Naive thymus-derived CD8-positive, alpha-beta T cell (primary cell): ENCODE measurements around the gene HAAO. TPM values are rescaled to one million over a fixed set of nuclear protein-coding genes. Genes with fewer than 3 reads are reported as not detected.

Source experiments
- ATAC-seq, 2 donors: fragments of 150-1000 bp; cut with Tn5 transposase in 1 of 2; sonication (Bioruptor Pico), chemical (Tn5 transposase) in 1 of 2; 1 replicate in 1 of 2; 2 replicates in 1 of 2; pipeline ENCODE4 v1.10.0; 2021; ENCODE audit warnings: mild to moderate bottlenecking in 2 of 2, moderate library complexity in 2 of 2
- POLR2A ChIA-PET: fragments of 350-600 bp; sonication (Branson Sonifier 250); formaldehyde crosslinking; loops from one replicate; lab custom pipeline; 2021; ENCODE audit warnings: antibody characterized with exemption; lab: Charles Lee
- DNase-seq, 10 donors: peaks; one replicate each; pipeline versions ENCODE4 v3.0.0 to v3.0.0-alpha.2; 2020 to 2022
- H3K27ac Mint-ChIP-seq, 10 donors: one replicate each; pipeline ENCODE4 v1.8.0; 2020 to 2022; ENCODE audit warnings: mild to moderate bottlenecking in 10 of 10, mixed read lengths in 10 of 10, moderate library complexity in 4 of 10, inconsistent platforms in 1 of 10
- H3K27me3 Mint-ChIP-seq, 5 donors: one replicate each; pipeline ENCODE4 v1.8.0; 2021 to 2022; ENCODE audit warnings: mixed read lengths in 5 of 5
- H3K36me3 Mint-ChIP-seq, 3 donors: one replicate each; pipeline ENCODE4 v1.8.0; 2020 to 2022; ENCODE audit warnings: mixed read lengths in 3 of 3, mild to moderate bottlenecking in 2 of 3, inconsistent platforms in 1 of 3
- H3K4me1 Mint-ChIP-seq, 4 donors: one replicate each; pipeline ENCODE4 v1.8.0; 2021 to 2022; ENCODE audit warnings: mixed read lengths in 4 of 4
- H3K4me3 Mint-ChIP-seq, 10 donors: one replicate each; pipeline ENCODE4 v1.8.0; 2020 to 2022; ENCODE audit warnings: mild to moderate bottlenecking in 10 of 10, mixed read lengths in 10 of 10, moderate library complexity in 6 of 10, inconsistent platforms in 1 of 10
- H3K9me3 Mint-ChIP-seq, 9 donors: one replicate each; pipeline ENCODE4 v1.8.0; 2020 to 2022; ENCODE audit warnings: mixed read lengths in 9 of 9, mild to moderate bottlenecking in 3 of 9, inconsistent platforms in 1 of 9, moderate library complexity in 1 of 9
- polyA plus RNA-seq, 3 donors: library from polyadenylated mRNA; unstranded; fragments of 300-500 nt; fragmentation: Illumina TruSeq; gene quantifications; one replicate each; pipeline ENCODE4 v1.2.3, GENCODE V29; 2021
- total RNA-seq, 8 experiments: library from RNA in 2 of 8; stranded (reverse) in 2 of 8; gene quantifications; one replicate each; pipeline ENCODE4 v1.2.3 and lab custom pipeline; 2021 to 2026

Gene HAAO
- total and polyA plus RNA-seq, 5 experiments from 2014 or later, result 0.25 to 0.80 (median 0.47) TPM

GRCh38 chr2:42788882-42789281 lies 3.5 kb downstream of the HAAO start:
- ATAC-seq, result no peak
- Mint-ChIP-seq H3K27me3 (peaks cover 13 to 53% (median 23%) of the 10 kb centered on the region in 5 donors), H3K9me3 (peaks cover 0 to 2% (median 0%) of the 10 kb centered on the region in 9 donors), H3K4me3 (no peak overlapping the region), H3K36me3 (peaks cover 0 to 8% (median 3%) of the 10 kb centered on the region in 3 donors), H3K4me1 (peaks cover 20 to 25% (median 23%) of the 10 kb centered on the region in 4 donors), H3K27ac (peak overlapping the region in 2 of 10 donors; percentile 29 to 79)
- POLR2A ChIA-PET, result interaction anchor here (0.6 kb wide), 1 partner anchor 8 kb away, joined by 6 read pairs; no protein-coding TSS in a partner anchor
- no peak for DNase-seq

GRCh38 chr2:42788478-42788793 lies 3.9 kb downstream of the HAAO start:
- H3K36me3 Mint-ChIP-seq, result peaks cover 0 to 8% (median 3%) of the 10 kb centered on the region in 3 donors
- peaks cover 13 to 49% (median 20%) of the 10 kb centered on the region in 5 donors for H3K27me3 Mint-ChIP-seq
- peaks cover 16 to 21% (median 19%) of the 10 kb centered on the region in 4 donors for H3K4me1 Mint-ChIP-seq
- peaks cover 0 to 2% (median 0%) of the 10 kb centered on the region in 9 donors for H3K9me3 Mint-ChIP-seq
- DNase-seq (no peak), ATAC-seq (no peak)
- no peak overlapping the region for H3K4me3 Mint-ChIP-seq
- H3K27ac Mint-ChIP-seq, result peak overlapping the region in 1 of 10 donors; percentile 79
- POLR2A ChIA-PET, result no interaction called here

GRCh38 chr2:42787788-42788477 lies 4.5 kb downstream of the HAAO start:
- H3K4me1 Mint-ChIP-seq, result peaks cover 13 to 16% (median 15%) of the 10 kb centered on the region in 4 donors
- peaks cover 0 to 2% (median 0%) of the 10 kb centered on the region in 9 donors for H3K9me3 Mint-ChIP-seq
- POLR2A ChIA-PET, result no interaction called here
- H3K4me3 Mint-ChIP-seq, result peak overlapping the region in 2 of 10 donors; percentile 2 to 26
- DNase-seq (no peak), ATAC-seq (peak in 1 of 2 donors; percentile 22)
- peaks cover 0 to 8% (median 3%) of the 10 kb centered on the region in 3 donors for H3K36me3 Mint-ChIP-seq
- peaks cover 13 to 48% (median 20%) of the 10 kb centered on the region in 5 donors for H3K27me3 Mint-ChIP-seq
- H3K27ac Mint-ChIP-seq, result peak overlapping the region in 2 of 10 donors; percentile 33 to 66

GRCh38 chr2:42787424-42787787 lies 5.0 kb downstream of the HAAO start:
- no peak for ATAC-seq
- Mint-ChIP-seq H3K4me1 (peaks cover 13 to 16% (median 15%) of the 10 kb centered on the region in 4 donors), H3K4me3 (no peak overlapping the region), H3K36me3 (peaks cover 0 to 8% (median 4%) of the 10 kb centered on the region in 3 donors), H3K27ac (peak overlapping the region in 1 of 10 donors; percentile 34), H3K9me3 (peaks cover 0 to 2% (median 0%) of the 10 kb centered on the region in 9 donors), H3K27me3 (peaks cover 13 to 48% (median 20%) of the 10 kb centered on the region in 5 donors)
- POLR2A ChIA-PET, result no interaction called here
- no peak for DNase-seq

GRCh38 chr2:42786561-42787345 lies 5.6 kb downstream of the HAAO start:
- DNase-seq, result no peak
- Mint-ChIP-seq H3K4me1 (peaks cover 9 to 12% (median 10%) of the 10 kb centered on the region in 4 donors), H3K27me3 (peaks cover 13 to 43% (median 17%) of the 10 kb centered on the region in 5 donors), H3K9me3 (peaks cover 0 to 2% (median 0%) of the 10 kb centered on the region in 9 donors), H3K36me3 (peaks cover 0 to 12% (median 7%) of the 10 kb centered on the region in 3 donors), H3K4me3 (no peak overlapping the region), H3K27ac (peak overlapping the region in 1 of 10 donors; percentile 12)
- POLR2A ChIA-PET, result no interaction called here
- ATAC-seq, result no peak

GRCh38 chr2:42784204-42784880 lies 8.0 kb downstream of the HAAO start:
- Mint-ChIP-seq H3K4me1 (peaks cover 0 to 8% (median 2%) of the 10 kb centered on the region in 4 donors), H3K9me3 (peaks cover 0 to 5% (median 0%) of the 10 kb centered on the region in 9 donors)
- POLR2A ChIA-PET, result interaction anchor here (1.2 kb wide), 1 partner anchor 27 kb away, joined by 3 read pairs; no protein-coding TSS in a partner anchor

GRCh38 chr2:42783511-42783910 lies 8.9 kb downstream of the HAAO start:
- Mint-ChIP-seq H3K9me3 (peaks cover 0 to 9% (median 0%) of the 10 kb centered on the region in 9 donors), H3K4me1 (peaks cover 0 to 6% (median 2%) of the 10 kb centered on the region in 4 donors), H3K27me3 (peaks cover 0 to 19% (median 0%) of the 10 kb centered on the region in 5 donors), H3K27ac (no peak overlapping the region), H3K36me3 (peaks cover 0 to 19% (median 4%) of the 10 kb centered on the region in 3 donors), H3K4me3 (no peak overlapping the region)
- POLR2A ChIA-PET, result no interaction called here
- DNase-seq (no peak), ATAC-seq (no peak)

More at GRCh38 chr2:42784204-42784880, 8.0 kb downstream of the HAAO start:
- Mint-ChIP-seq H3K36me3 (peaks cover 0 to 19% (median 4%) of the 10 kb centered on the region in 3 donors), H3K4me3 (no peak overlapping the region), H3K27ac (peak overlapping the region in 1 of 10 donors; percentile 21), H3K27me3 (peaks cover 0 to 23% (median 2%) of the 10 kb centered on the region in 5 donors)
- no peak for ATAC-seq
- no peak for DNase-seq

- H3K27me3 Mint-ChIP-seq, result peaks cover 0 to under 1% (median 0%) of the 10 kb centered on the region in 5 donors
- ATAC-seq (no peak), DNase-seq (no peak)
- H3K27ac Mint-ChIP-seq, result no peak overlapping the region
- H3K36me3 Mint-ChIP-seq, result peaks cover 4 to 16% (median 5%) of the 10 kb centered on the region in 3 donors
- H3K4me1 Mint-ChIP-seq, result peaks cover 6 to 18% (median 11%) of the 10 kb centered on the region in 4 donors
- POLR2A ChIA-PET, result interaction anchor here (0.7 kb wide), 1 partner anchor 8 kb away, joined by 6 read pairs; no protein-coding TSS in a partner anchor
- H3K4me3 Mint-ChIP-seq, result no peak overlapping the region
- peaks cover 0 to 13% (median 5%) of the 10 kb centered on the region in 9 donors for H3K9me3 Mint-ChIP-seq
These were observed 11.2 kb downstream of the HAAO start for GRCh38 chr2:42781181-42781580.

GRCh38 chr2:42777883-42778805 lies 14.2 kb downstream of the HAAO start:
- DNase-seq (no peak), ATAC-seq (no peak)
- POLR2A ChIA-PET, result interaction anchor here (0.7 to 4.7 kb wide), 3 partner anchors 18 to 91 kb away, joined by 3 to 22 read pairs (median 6); no protein-coding TSS in a partner anchor
- Mint-ChIP-seq H3K4me1 (peaks cover 12 to 37% (median 27%) of the 10 kb centered on the region in 4 donors), H3K4me3 (peak overlapping the region in 7 of 10 donors; percentile 5 to 41 (median 35)), H3K36me3 (peaks cover 4 to 16% (median 5%) of the 10 kb centered on the region in 3 donors), H3K27me3 (no peaks in the 10 kb centered on the region), H3K9me3 (peaks cover 0 to 13% (median 5%) of the 10 kb centered on the region in 9 donors), H3K27ac (peak overlapping the region in 7 of 10 donors; percentile 2 to 69 (median 36))

- H3K4me1 Mint-ChIP-seq, result peaks cover 14 to 37% (median 28%) of the 10 kb centered on the region in 4 donors
- no peaks in the 10 kb centered on the region for H3K27me3 Mint-ChIP-seq
- ATAC-seq (peak; percentile 30 to 61), DNase-seq (peak in 2 of 10 donors; percentile 13 to 17)
- H3K27ac Mint-ChIP-seq, result peak overlapping the region in 9 of 10 donors; percentile 16 to 81 (median 70)
- peak overlapping the region in 9 of 10 donors; percentile 17 to 75 (median 63) for H3K4me3 Mint-ChIP-seq
- POLR2A ChIA-PET, result interaction anchor here (0.7 to 4.7 kb wide), 7 partner anchors 35 to 672 kb away, joined by 3 to 22 read pairs (median 5); no protein-coding TSS in a partner anchor
- H3K9me3 Mint-ChIP-seq, result peaks cover 0 to 9% (median 3%) of the 10 kb centered on the region in 9 donors
- peaks cover 0 to 7% (median 5%) of the 10 kb centered on the region in 3 donors for H3K36me3 Mint-ChIP-seq
These were observed 16.6 kb downstream of the HAAO start for GRCh38 chr2:42775810-42776209.

- Mint-ChIP-seq H3K36me3 (peaks cover 0 to 5% (median 3%) of the 10 kb centered on the region in 3 donors), H3K4me3 (peak overlapping the region in 7 of 10 donors; percentile 8 to 70 (median 45)), H3K27ac (peak overlapping the region in 9 of 10 donors; percentile 5 to 81 (median 64)), H3K27me3 (no peaks in the 10 kb centered on the region), H3K4me1 (peaks cover 15 to 37% (median 28%) of the 10 kb centered on the region in 4 donors), H3K9me3 (peaks cover 0 to 8% (median 3%) of the 10 kb centered on the region in 9 donors)
- POLR2A ChIA-PET, result interaction anchor here (0.7 to 4.7 kb wide), 3 partner anchors 35 to 296 kb away, joined by 4 to 22 read pairs (median 8); no protein-coding TSS in a partner anchor
- DNase-seq (no peak), ATAC-seq (no peak)
These were observed 17.2 kb downstream of the HAAO start for GRCh38 chr2:42775186-42775585.
